NCI-H1930 (cell line): ENCODE measurements around the gene ABCC3.

Experiments
- DNase-seq, 2 experiments: peaks; one replicate each; lab custom pipeline; 2025; lab: John Stamatoyannopoulos, UW

ABCC3 gene

DNA sequence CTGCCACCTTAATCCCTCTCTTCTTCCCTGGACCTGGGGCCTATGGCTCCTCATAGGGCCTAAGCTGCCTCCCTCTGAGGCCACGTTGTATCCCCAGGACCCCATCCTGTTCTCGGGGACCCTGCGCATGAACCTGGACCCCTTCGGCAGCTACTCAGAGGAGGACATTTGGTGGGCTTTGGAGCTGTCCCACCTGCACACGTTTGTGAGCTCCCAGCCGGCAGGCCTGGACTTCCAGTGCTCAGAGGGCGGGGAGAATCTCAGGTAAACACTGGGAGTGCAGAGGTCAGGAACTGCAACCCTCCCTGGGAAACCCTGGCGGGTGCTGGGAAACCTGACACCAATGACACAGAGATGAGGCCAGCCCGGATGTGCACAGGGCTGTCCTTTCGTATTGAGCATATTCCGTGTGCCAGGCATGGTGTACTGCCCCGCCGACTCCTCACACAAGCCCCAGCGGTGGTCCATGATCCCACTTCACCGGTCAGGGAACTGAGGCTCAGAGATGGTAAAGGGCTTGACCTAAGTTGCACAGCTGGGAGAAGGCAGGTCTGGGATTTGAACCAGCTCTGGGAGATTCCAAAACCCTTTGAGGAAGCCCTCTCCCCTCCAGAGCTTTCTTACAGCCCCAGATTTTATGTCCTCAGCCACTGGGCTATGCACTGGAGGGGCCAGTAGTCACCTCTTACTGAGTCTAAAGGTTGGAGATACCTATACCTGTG, 50.1 kb downstream of the ABCC3 start:
- no peak for DNase-seq

DNA sequence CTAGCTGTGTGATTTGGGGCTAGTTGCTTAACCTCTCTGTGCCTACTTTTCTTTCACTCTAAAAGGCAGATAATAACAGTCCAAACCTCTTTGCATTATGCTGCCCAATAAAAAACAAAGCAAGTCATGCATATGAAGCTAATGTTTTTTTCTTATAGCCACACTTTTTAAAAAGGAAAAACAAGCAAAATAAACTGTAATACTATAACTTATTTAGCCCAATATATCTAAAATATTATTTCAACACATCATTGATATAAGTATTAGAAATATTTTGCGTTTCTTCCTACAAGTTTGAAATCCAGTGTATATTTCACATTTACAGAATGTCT, 50.6 kb downstream of the ABCC3 start:
- DNase-seq, result no peak

DNA sequence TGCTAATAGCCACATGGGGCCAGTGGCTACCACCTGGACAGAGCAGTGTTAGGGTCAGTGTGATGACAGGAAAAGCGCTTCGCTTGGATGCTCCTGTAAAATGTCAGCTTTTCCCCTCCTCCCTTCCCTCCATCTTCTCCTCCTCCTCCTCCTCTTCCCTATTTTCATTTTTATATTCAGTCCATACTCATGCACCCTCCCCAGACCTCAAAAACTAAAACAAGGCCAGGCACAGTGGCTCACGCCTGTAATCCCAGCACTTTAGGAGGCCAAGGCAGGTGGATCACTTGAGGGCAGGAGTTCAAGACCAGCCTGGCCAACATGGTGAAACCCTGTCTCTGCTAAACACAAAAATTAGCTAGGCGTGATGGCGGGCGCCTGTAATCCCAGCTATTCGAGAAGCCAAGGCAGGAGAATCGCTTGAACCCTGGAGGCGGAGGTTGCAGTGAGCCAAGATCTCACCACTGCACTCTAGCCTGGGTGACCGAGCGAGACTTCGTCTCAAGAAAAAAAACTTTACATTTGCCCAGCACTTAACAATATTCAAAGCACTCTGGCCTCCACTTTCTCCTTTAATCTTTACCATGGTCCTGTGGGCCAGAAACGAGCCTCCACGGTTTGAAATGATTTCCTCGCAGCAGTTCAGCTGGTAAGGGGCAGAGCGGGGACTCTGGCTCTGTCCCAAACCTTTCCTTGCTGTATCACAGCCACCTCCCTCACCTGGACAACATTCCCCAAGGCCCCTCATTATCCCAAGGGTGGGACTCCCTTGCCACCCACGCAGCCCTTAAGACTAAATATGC, 51.2 kb downstream of the ABCC3 start:
- DNase-seq, result no peak

DNA sequence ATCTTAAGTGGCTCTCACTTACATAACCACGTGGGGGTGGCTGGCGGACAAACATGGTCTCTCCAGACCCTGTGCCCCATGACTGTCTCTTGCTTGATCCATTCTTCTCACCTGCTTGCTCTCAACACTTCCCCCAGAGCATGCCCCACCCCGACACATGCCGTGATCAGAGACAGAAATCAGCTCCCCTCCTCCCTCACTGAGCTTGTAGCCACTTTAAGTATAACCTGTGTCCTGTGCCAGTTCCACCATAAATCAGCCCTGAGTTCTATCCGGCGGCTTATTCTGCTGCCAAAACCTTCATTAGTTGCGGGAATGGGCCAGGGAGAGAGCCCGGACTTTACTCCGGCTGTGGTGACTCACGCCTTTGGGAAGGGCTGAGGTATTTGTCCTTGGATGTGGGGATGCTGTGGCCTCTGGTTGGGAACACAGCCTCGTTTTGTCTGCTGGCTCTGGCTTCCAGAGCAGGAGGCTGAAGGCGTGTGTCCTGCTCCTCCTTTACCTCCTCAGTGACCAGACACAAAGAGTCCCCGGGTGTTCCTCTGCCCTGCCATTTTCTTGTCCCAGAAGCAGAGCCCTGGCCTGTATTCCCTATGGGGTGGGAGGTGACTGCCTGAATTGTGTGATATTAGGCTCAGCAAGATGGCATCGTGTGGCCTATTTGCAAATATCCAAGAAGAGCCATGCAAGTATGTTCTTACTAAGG, 52.0 kb downstream of the ABCC3 start:
- no peak for DNase-seq

DNA sequence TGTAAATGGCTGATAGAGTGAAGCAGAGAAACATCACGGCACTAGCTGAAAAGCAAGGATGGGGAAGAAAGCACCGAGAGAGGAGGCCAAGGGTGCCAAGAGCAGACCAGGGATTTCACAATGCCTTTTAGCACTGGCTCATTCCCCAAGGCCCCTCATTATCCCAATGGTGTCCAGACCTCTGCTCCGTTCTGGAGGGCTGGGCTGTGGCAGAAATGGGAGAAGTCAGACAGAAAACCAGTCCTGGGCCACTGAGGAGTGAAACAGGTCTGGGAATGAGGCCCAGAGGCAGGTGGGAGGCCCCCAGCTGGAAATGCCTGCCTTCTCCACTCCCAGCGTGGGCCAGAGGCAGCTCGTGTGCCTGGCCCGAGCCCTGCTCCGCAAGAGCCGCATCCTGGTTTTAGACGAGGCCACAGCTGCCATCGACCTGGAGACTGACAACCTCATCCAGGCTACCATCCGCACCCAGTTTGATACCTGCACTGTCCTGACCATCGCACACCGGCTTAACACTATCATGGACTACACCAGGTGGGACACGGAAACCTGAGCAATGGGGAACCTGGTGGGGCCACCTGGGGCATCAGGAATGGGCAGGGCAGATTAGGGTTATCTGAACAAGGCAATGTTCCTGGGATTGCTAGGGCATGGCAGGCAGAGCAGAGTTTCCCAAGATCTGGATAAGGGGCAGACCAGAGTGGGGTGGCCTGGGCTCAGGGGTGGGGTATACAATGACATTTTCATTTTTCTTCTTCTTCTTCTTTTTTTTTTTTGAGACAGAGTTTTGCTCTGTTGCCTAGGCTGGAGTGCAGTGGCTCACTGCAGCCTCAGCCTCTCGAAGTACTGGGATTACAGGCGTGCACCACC, 52.8 kb downstream of the ABCC3 start:
- no peak for DNase-seq

DNA sequence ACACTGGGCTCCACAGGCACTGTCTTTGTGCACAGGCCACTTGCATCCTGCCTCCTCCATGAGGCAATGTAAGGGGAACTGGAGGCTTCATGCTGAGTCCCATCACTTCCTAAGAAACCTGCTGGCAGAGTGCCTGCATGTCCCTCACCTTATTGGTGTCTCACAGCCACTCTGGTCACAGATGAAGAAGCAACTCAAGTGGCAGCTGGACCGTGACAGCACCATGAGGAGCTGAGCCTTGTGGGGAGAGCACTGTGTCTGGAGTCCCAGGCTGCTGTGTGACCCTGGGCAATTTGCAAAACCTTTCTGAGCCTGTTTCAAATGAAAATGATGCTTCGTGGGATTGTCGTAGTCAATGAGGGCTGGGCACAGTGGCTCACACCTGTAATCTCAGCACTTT, 53.6 kb downstream of the ABCC3 start:
- DNase-seq, result no peak

DNA sequence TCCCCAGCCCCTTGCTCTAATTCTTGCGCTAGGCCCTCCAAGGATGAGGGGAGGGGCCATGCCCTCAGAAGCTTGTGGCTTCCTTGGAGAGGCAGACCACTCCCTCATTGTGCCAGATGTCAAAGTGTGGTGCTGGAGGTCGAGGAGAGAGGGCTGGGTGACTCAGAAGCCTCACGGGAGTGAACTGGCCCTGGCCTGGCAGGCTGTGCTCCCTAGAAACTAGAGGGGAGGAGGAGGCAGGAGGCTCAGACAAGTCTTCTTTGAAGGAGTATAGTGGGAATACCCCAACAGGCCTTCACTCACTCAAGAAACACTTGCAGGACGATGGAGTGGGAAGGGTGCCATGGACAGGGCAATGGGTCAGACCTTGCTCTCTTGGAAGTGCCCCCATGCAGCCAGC, 54.6 kb downstream of the ABCC3 start:
- no peak for DNase-seq

DNA sequence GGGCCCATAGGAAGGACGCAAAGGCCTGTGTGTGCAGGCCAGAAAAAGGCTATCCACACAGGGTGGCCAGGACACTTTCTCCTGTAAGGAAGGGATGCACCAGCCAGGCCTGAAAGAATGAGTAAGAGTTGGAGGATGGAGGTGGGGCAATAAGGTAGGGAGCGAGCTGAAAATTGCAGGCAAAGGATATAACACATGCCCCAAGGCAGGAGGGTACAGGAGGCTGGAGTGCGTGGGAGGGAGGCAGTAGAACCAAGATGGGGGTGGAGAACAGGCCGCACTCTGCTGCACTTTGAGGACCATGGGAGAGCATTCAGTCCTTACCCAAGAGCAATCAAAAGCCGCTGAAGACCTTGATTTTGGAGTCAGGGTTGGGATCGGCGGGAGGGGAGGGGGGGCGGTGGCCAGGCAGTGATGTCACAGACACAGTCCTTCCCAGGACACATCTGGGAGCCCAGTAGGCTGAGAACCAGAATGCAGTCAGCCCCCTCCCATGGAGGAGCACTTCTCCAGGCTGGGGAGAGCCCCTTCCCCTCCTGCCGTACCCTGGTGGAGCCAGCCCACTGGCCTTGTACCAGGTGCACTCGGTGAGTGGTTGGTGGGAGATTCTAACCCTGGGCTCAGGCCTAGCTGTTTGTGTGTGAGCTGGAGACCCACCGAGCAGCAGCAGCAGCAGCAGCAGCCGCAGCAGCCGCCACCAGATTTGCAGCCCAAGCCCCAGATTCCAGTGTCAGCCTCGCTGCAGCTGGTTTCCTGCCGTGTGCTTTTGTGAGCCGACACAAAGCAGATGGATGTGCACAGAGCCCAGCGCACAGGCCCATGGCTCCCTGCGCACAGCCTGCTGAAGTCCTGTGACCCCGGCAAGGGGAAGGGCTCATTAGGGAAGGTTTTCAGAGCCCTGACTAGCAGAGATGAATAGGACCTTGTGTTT, 55.5 kb downstream of the ABCC3 start:
- no peak for DNase-seq

DNA sequence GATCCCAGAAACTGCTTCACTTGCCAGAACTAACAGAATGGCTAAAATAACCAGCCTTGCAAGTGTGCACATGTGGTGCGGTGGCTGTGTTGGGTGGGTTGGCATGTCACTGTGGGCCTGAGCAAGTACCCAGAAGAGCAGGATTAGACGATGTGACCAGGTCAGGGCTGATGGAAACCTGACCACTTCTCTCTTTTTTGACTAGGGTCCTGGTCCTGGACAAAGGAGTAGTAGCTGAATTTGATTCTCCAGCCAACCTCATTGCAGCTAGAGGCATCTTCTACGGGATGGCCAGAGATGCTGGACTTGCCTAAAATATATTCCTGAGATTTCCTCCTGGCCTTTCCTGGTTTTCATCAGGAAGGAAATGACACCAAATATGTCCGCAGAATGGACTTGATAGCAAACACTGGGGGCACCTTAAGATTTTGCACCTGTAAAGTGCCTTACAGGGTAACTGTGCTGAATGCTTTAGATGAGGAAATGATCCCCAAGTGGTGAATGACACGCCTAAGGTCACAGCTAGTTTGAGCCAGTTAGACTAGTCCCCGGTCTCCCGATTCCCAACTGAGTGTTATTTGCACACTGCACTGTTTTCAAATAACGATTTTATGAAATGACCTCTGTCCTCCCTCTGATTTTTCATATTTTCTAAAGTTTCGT, 56.3 kb downstream of the ABCC3 start:
- DNase-seq, result no peak

DNA sequence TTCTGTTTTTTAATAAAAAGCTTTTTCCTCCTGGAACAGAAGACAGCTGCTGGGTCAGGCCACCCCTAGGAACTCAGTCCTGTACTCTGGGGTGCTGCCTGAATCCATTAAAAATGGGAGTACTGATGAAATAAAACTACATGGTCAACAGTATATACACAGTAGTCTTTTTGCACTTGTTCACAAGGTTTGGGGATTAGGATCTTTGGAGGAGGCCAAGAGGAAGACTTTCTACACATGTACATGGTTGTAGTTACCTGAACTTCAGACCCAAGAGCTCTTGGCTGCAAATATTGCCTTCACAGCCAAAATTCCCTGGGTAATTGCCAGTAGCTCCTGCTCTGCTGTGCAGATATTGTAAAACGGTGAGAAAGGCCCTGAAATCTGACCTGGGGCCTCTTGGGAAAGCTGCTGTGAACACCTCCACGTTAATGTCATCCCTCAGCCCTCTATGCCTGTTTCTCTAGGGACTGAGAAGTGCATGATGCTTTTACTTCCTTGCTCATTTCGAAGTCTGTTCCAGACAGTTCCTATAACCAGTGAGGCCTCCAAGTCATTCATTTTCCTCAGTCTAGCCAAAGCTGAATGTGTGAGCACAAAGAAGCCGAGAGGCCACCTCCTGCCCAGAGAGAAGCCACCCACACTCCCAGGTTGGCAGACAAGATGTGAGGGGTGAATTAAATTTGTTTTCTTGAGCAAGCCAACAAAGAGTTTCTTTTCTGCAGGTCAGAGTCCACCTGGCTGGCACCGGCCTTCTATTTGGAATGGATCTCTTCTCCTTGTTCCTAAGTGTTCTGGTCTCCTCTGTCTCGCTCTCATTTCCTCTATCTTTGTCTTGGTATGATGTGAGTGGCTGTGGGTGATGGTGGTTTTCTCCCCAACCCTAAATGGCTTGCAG, 57.1 kb downstream of the ABCC3 start:
- DNase-seq, result no peak

DNA sequence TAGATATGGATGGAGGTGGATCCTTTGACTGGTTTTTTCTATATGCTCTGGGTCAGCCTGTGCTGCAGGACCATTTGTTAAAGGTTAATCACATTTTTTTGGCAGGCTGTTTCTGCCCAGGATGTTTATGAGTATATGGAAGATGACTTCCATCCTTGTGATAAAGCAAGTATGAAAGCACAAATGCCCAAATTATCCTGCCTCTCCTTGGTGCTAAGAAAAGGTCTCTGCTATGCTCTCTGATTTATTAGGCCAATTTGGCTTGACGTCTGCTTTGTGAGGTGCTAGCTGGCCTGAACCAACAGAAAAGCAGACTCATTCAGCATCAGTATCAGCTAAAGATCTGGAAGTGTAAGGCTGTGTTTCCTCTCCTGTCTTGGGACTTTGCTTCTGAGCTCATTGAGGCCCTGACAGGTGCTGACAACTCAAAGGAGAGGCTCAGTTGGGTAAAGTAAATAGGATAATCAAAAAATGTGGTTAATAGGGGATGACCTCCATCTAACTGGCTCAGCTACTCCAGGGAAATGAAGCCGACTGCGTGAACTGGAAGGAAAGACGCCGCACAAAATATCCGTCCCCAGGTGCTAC, 57.9 kb downstream of the ABCC3 start:
- DNase-seq, result no peak

DNA sequence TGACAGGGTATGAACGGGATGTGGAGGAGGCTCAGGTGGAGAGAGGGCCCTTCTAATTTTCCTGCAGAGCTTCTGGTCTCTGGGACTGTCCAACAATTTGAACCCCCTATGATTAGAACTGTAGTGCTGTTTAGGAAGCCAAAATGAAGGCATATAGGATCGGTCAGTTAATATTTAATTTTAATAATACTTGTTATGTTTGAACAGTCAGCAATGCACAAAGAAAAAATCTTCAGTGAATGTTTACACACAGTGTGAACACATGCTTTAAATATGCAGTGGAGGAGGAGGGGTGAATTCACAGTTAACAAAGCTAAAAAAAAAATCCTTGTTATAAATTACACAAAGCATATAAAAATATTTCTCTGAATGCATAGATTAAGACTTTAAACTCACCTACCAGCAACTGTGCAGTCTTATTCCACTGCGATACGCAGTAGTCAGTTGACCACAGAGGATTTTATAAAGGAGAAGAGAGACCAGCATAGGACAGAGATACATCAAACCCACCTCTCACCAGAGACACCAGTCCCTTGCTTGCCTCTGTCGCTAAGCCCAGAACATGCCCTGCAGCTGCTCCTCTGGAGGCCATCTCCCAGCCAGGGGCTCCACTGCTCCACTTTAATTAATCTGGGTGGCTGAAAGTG, 58.5 kb downstream of the ABCC3 start:
- no peak for DNase-seq

DNA sequence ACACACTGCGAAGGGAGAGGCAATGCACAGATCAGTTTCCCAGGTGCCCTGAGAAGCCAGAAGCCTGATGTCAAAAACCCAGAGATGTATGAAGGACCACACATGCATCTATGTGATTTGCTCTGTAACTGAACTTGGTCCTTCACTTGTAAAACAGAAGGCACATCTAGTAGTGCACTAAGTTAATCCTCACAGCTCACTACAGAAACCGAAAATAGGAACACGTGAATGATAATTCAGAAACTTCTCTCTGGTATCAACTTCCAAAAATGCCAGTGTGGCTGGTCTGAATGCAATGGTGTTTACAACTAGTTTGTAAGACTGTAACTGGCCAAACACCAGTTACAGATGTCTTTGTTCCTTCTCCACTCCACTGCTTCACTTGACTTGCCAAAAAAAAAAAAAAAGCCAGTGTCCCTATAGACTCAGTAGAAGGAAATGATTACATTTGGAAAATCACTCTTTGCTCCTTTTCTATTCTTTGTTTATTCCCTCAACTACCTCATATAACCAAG, 61.7 kb downstream of the ABCC3 start:
- no peak for DNase-seq

DNA sequence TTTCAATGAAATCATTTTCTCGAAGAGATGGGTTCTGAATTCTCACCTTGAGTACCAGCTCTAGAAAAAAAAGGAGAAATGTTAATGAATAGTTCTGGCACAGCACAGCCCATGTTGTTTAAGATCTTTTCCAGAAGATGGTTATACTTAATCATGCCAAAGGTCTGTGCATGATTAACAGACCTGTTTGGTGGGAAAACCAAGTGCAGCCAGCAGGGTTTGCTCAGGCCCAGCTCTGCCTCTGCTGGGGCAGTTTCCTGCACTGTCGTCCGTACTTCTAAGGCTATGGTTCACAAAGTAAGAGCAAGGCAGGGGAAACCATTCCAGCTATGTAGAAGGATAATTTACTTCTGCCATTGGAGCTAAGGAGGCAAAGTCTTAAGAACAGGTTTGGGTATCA, 62.4 kb downstream of the ABCC3 start:
- no peak for DNase-seq

DNA sequence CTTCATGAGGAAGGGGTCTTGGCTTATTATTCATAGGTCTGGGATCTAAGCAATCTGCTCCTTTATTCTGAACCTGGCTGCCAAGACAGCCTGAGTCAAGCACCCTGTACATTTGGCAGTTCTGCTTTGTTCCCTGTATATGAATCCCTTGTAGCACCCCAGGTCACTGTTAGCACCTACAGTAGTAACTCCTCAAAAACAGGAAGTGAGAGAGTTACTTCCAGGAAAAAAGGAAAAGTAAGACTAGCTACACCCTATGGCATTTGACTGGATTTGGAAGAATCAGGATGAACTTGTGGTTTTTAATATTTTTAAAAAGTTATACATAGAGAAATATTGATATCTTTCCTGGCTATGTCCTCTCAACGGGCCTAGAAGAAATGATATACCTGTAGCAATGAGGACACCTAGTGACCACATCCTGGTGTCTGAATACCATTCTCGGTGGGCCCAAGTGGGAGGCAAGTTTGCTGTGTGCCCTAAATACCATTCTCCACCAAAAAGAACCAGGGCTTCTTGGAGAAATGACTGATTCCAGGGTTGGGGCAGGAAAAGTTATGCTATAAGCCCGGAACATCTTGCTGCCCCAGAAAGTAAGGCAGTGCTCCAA, 63.1 kb downstream of the ABCC3 start:
- no peak for DNase-seq

DNA sequence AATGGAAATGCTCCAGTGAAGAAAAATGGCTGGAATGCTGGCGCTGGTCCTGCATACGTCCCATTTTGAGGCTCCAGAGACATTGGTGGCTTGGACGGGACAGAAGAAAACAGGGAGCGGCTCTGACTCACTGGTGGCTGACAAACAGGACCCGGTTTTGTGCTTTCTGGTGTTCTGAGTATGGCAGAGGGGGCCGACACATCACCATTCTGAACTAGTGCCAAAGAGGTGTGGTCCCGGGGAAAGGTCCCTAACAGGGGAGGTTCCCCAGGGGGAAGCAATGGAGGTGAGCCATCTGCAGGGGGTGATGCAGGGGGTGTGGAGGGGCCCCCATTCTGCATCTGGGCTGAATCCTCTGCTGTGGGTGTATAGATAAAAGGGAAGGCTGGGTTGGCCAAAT, 64.7 kb downstream of the ABCC3 start:
- DNase-seq, result no peak

DNA sequence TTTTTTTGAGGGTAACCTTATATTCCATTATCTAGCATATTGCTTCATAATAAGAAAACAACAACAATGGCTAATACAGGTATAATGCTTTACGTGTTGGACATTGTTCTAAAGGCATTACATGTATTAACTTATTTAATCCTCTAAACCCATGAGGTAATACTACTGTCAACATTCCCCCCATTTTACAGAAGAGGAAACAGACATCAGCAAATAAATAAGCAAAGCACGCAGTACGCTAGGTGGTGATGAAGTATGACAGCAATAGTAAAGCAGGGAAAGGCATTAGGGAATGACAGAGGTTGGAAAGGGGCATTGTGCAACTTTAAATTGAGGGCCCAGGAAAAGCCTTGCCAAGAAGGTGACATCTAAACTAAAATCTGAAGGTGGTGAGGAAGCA, 68.5 kb downstream of the ABCC3 start:
- no peak for DNase-seq
